Neural cell (in vitro differentiated cells): ENCODE data around the gene ZBTB7B. TPM values are rescaled to one million over a fixed set of nuclear protein-coding genes. Genes with fewer than 3 reads are reported as not detected.

Experiments
- H2AFZ ChIP-seq: fragments of 200-600, 300-800 bp; sonication (generic), shearing (Covaris generic); 2 replicates; pipeline ENCODE4 v1.6.0; 2014; ENCODE audit warnings: low read depth, mild to moderate bottlenecking, antibody characterized with exemption, low read length, moderate library complexity
- H3F3A ChIP-seq: fragments of 200-600 bp; shearing (Covaris generic); 2 replicates; pipeline ENCODE4 v1.6.1; 2016; ENCODE audit warnings: mild to moderate bottlenecking, moderate library complexity, mixed read lengths, antibody characterized with exemption, low read length; ENCODE audit not compliant: insufficient read depth, poor library complexity, severe bottlenecking
- H3K27ac ChIP-seq: fragments of 200-600, 300-800 bp; sonication (generic), shearing (Covaris generic); 2 replicates; pipeline ENCODE4 v1.5.1; 2014; ENCODE audit warnings: mild to moderate bottlenecking, low read length, moderate library complexity
- H3K27me3 ChIP-seq: fragments of 300-800, 200-600 bp; sonication (generic), shearing (Covaris generic); 2 replicates; pipeline ENCODE4 v1.6.0; 2014; ENCODE audit warnings: mild to moderate bottlenecking, low read depth, low read length, moderate library complexity; ENCODE audit not compliant: insufficient read depth
- H3K36me3 ChIP-seq: fragments of 300-800, 200-600 bp; sonication (generic), shearing (Covaris generic); 2 replicates; pipeline ENCODE4 v1.5.1; 2014; ENCODE audit warnings: mild to moderate bottlenecking, antibody characterized with exemption, low read length, moderate library complexity; ENCODE audit not compliant: insufficient read depth
- H3K4me2 ChIP-seq: fragments of 300-800, 200-600 bp; sonication (generic), shearing (Covaris generic); 2 replicates; pipeline ENCODE4 v1.6.0; 2014; ENCODE audit warnings: mild to moderate bottlenecking, low read length
- H3K4me3 ChIP-seq: fragments of 300-800, 200-600 bp; sonication (generic), shearing (Covaris generic); 2 replicates; pipeline ENCODE4 v1.5.1; 2014; ENCODE audit warnings: mild to moderate bottlenecking, low read length, moderate library complexity
- H3K79me2 ChIP-seq: fragments of 200-600 bp; shearing (Covaris generic); replicated peaks from 2 replicates; pipeline ENCODE4 v1.6.0; 2014; ENCODE audit warnings: mild to moderate bottlenecking, low read length, moderate library complexity; ENCODE audit not compliant: insufficient read depth
- H3K9ac ChIP-seq: fragments of 300-800, 200-600 bp; sonication (generic), shearing (Covaris generic); 2 replicates; pipeline ENCODE4 v1.6.1; 2016; ENCODE audit warnings: mild to moderate bottlenecking, low read length, mixed read lengths
- H3K9me2 ChIP-seq: fragments of 200-600 bp; shearing (Covaris generic); 2 replicates; pipeline ENCODE4 v1.6.1; 2016; ENCODE audit warnings: mild to moderate bottlenecking, low read length, mixed read lengths; ENCODE audit not compliant: insufficient read depth
- H3K9me3 ChIP-seq: fragments of 200-600, 300-800 bp; sonication (generic), shearing (Covaris generic); 2 replicates; pipeline ENCODE4 v1.6.1; 2016; ENCODE audit warnings: mild to moderate bottlenecking, mixed run types, low read length, moderate library complexity, mixed read lengths
- H4K20me1 ChIP-seq: fragments of 200-600 bp; shearing (Covaris generic); 2 replicates; pipeline ENCODE4 v1.6.1; 2016; ENCODE audit warnings: mild to moderate bottlenecking, mixed run types; ENCODE audit not compliant: insufficient read depth
- CTCF ChIP-seq: fragments of 450-650 bp; IDR thresholded peaks from 2 replicates; pipeline ENCODE4 v1.5.1; 2014; ENCODE audit warnings: antibody characterized with exemption, mild to moderate bottlenecking, moderate library complexity; ENCODE audit not compliant: poor library complexity, severe bottlenecking
- EP300 ChIP-seq: fragments of 450-650 bp; conservative IDR thresholded peaks from 2 replicates; pipeline ENCODE4 v1.6.1; 2014; ENCODE audit warnings: antibody characterized with exemption, mild to moderate bottlenecking, moderate library complexity; ENCODE audit not compliant: poor library complexity, severe bottlenecking
- EZH2 ChIP-seq: fragments of 200-600, 300-800 bp; shearing (Covaris generic), sonication (generic); IDR thresholded peaks from 2 replicates; pipeline ENCODE4 v1.6.1; 2014; ENCODE audit warnings: antibody characterized with exemption, low read length, borderline replicate concordance, mild to moderate bottlenecking; ENCODE audit not compliant: insufficient read depth, poor library complexity, severe bottlenecking
- MXI1 ChIP-seq: fragments of 450-650 bp; conservative IDR thresholded peaks from 2 replicates; pipeline ENCODE4 v1.6.1; 2014; ENCODE audit warnings: antibody characterized with exemption, mild to moderate bottlenecking; ENCODE audit not compliant: poor library complexity, severe bottlenecking
- POLR2AphosphoS5 ChIP-seq: IDR thresholded peaks from 2 replicates; pipeline ENCODE4 v1.6.1; 2012
- RAD21 ChIP-seq: fragments of 450-650 bp; conservative IDR thresholded peaks from 2 replicates; pipeline ENCODE4 v1.6.1; 2014; ENCODE audit warnings: antibody characterized with exemption, mild to moderate bottlenecking, moderate library complexity
- REST ChIP-seq: IDR thresholded peaks from 2 replicates; pipeline ENCODE4 v1.6.1; 2012; ENCODE audit warnings: borderline replicate concordance
- SMC3 ChIP-seq: fragments of 450-650 bp; conservative IDR thresholded peaks from 2 replicates; pipeline ENCODE4 v1.6.1; 2014; ENCODE audit warnings: antibody characterized with exemption, mild to moderate bottlenecking, moderate library complexity; ENCODE audit not compliant: poor library complexity
- TAF1 ChIP-seq: IDR thresholded peaks from 2 replicates; pipeline ENCODE4 v1.6.1; 2012; ENCODE audit warnings: low read depth
- polyA plus RNA-seq: library from polyadenylated mRNA; depleted of rRNA; stranded (reverse); fragments of >200 nt; gene quantifications from 2 replicates; pipeline ENCODE4 v1.2.3, GENCODE V29; 2014

Gene ZBTB7B
- polyA plus RNA-seq, 1 donor from 2014 or later: 0.54 TPM

GRCh38 chr1:155015527-155016230 is 13.1 kb downstream of the ZBTB7B start (continued):
- TF ChIP-seq REST: no peak

GRCh38 chr1:155016231-155016831 is 13.7 kb downstream of the ZBTB7B start:
- Histone ChIP-seq H4K20me1 (no peaks in the 10 kb centered on the region), H3K4me2 (no peak overlapping the region), H3F3A (no peaks in the 10 kb centered on the region), H3K79me2 (no peaks in the 10 kb centered on the region), H3K27ac (no peak overlapping the region), H3K27me3 (no peaks in the 10 kb centered on the region), H3K9ac (no peak overlapping the region), H3K36me3 (no peaks in the 10 kb centered on the region), H2AFZ (no peak overlapping the region), H3K9me3 (no peaks in the 10 kb centered on the region), H3K4me3 (no peak overlapping the region), H3K9me2 (no peaks in the 10 kb centered on the region)
- TF ChIP-seq EZH2 (no peak), POLR2AphosphoS5 (no peak), SMC3 (no peak), REST (no peak), TAF1 (no peak), CTCF (no peak), EP300 (no peak), MXI1 (no peak), RAD21 (no peak)
